Measurements from ENCODE around the gene RP2. TPM values are rescaled to one million over a fixed set of nuclear protein-coding genes. Genes with fewer than 3 reads are reported as not detected.

The RP2 gene
- polyA plus RNA-seq, 4 donors, result 15.4 to 18.7 (median 17.9) TPM

- DNase-seq (ENCODE audit: low read depth in 4 of 4, low spot score in 3 of 4), result no peak
Observed at GRCh38 chrX:46840946-46841345, 4.1 kb downstream of the RP2 start.

- no peak for DNase-seq (ENCODE audit: low read depth in 4 of 4, low spot score in 3 of 4)
Observed at GRCh38 chrX:46841346-46841745, 4.5 kb downstream of the RP2 start.

- no peak for DNase-seq (ENCODE audit: low read depth in 4 of 4, low spot score in 3 of 4)
Observed at GRCh38 chrX:46844913-46845312, 8.1 kb downstream of the RP2 start.

GRCh38 chrX:46849933-46850332, 13.1 kb downstream of the RP2 start:
- DNase-seq (ENCODE audit: low read depth in 4 of 4, low spot score in 3 of 4), result no peak

GRCh38 chrX:46850771-46851170, 13.9 kb downstream of the RP2 start:
- no peak for DNase-seq (ENCODE audit: low read depth in 4 of 4, low spot score in 3 of 4)

GRCh38 chrX:46856483-46856882, 19.6 kb downstream of the RP2 start:
- DNase-seq (ENCODE audit: low read depth in 4 of 4, low spot score in 3 of 4), result no peak

GRCh38 chrX:46860557-46860956, 23.7 kb downstream of the RP2 start:
- no peak for DNase-seq (ENCODE audit: low read depth in 4 of 4, low spot score in 3 of 4)

GRCh38 chrX:46863072-46863471, 26.2 kb downstream of the RP2 start:
- DNase-seq (ENCODE audit: low read depth in 4 of 4, low spot score in 3 of 4), result no peak

- no peak for DNase-seq (ENCODE audit: low read depth in 4 of 4, low spot score in 3 of 4)
Observed at GRCh38 chrX:46864606-46865005, 27.8 kb downstream of the RP2 start.

- no peak for DNase-seq (ENCODE audit: low read depth in 4 of 4, low spot score in 3 of 4)
Observed at GRCh38 chrX:46865281-46865680, 28.4 kb downstream of the RP2 start.

- no peak for DNase-seq (ENCODE audit: low read depth in 4 of 4, low spot score in 3 of 4)
Observed at GRCh38 chrX:46866726-46867125, 29.9 kb downstream of the RP2 start.

- DNase-seq (ENCODE audit: low read depth in 4 of 4, low spot score in 3 of 4), result no peak
Observed at GRCh38 chrX:46873746-46874145, 36.9 kb downstream of the RP2 start.

- DNase-seq (ENCODE audit: low read depth in 4 of 4, low spot score in 3 of 4), result no peak
Observed at GRCh38 chrX:46876901-46877300, 40.1 kb downstream of the RP2 start.

GRCh38 chrX:46882266-46882665, 45.4 kb downstream of the RP2 start:
- no peak for DNase-seq (ENCODE audit: low read depth in 4 of 4, low spot score in 3 of 4)

- no peak for DNase-seq (ENCODE audit: low read depth in 4 of 4, low spot score in 3 of 4)
Observed at GRCh38 chrX:46884799-46885198, 48.0 kb downstream of the RP2 start.

GRCh38 chrX:46898207-46898606, 61.4 kb downstream of the RP2 start:
- DNase-seq (ENCODE audit: low read depth in 4 of 4, low spot score in 3 of 4), result no peak

- DNase-seq (ENCODE audit: low read depth in 4 of 4, low spot score in 3 of 4), result peak in 1 of 4 donors; percentile 53
Observed at GRCh38 chrX:46903458-46904242, 66.8 kb downstream of the RP2 start.

- no peak for DNase-seq (ENCODE audit: low read depth in 4 of 4, low spot score in 3 of 4)
Observed at GRCh38 chrX:46904626-46905025, 67.8 kb downstream of the RP2 start.

- DNase-seq (ENCODE audit: low read depth in 4 of 4, low spot score in 3 of 4), result no peak
Observed at GRCh38 chrX:46910415-46910814, 73.6 kb downstream of the RP2 start.

GRCh38 chrX:46912098-46912602, 75.3 kb downstream of the RP2 start, which contains the start of gene JADE3:
JADE3 (plus strand) TSS chrX:46912421; CDS start chrX:46984895, 72,474 bp downstream.
- DNase-seq (ENCODE audit: low read depth in 4 of 4, low spot score in 3 of 4), result no peak

- DNase-seq (ENCODE audit: low read depth in 4 of 4, low spot score in 3 of 4), result no peak
Observed at GRCh38 chrX:46912603-46913491, 76.0 kb downstream of the RP2 start.

Data from right renal pelvis (tissue), 4 donors.